H54 (cell line): ENCODE results near the gene ZNF254.
"Not testable (repeated sequence)": the region's sequence is repeated elsewhere in the genome, so short reads cannot be mapped to it uniquely, and the experiment has no call there.

ENCODE experiments used
- DNase-seq: peaks from one replicate; pipeline ENCODE4 v3.0.0; 2011; ENCODE audit warnings: low spot score, mixed read lengths; ENCODE audit not compliant: insufficient read length
- FAIRE-seq: peaks from 3 replicates; lab custom pipeline; 2011; peaks lifted over from hg19 to GRCh38; lab: Jason Lieb, UNC
- POLR2A ChIP-seq: IDR thresholded peaks from 2 replicates; pipeline ENCODE4 v1.6.1; 2011; ENCODE audit warnings: low read depth, mild to moderate bottlenecking, low read length

ZNF254 gene

DNA sequence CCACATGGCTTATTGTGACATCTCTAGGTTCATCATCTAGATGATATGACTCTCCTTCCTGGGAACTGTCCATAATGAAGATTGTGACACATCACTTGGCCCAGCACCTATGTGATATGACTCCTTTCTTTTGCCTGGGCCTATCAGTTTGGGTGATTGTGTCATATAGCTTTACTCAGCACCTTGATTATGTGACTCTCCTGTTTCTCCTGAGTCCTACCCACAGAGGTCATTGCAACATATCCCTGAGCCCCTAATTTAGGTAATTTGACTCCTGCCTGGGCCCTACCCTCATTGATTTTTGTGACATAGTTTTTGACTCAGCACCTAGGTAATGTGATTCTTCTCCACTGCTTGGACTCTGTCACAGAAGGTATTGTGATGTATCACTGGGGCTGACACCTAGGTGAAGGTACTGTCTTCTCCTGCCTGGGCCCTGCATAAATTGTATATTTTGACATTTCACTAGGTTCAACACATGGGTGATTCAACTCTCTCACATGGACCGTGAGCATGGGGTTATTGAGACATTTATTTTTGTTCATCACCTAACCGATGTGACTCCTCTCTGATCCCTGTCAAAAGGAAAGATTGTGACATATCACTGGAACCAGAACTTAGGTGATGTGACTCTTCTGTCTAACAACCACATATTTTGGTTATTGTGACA, 26.2 kb upstream of the ZNF254 start:
- TF ChIP-seq POLR2A: no peak
- no peak for DNase-seq
- FAIRE-seq: no peak

GRCh38 chr19:24062190-24062589, 24.8 kb upstream of the ZNF254 start:
- no peak for FAIRE-seq
- DNase-seq: no peak
- no peak for TF ChIP-seq POLR2A

DNA sequence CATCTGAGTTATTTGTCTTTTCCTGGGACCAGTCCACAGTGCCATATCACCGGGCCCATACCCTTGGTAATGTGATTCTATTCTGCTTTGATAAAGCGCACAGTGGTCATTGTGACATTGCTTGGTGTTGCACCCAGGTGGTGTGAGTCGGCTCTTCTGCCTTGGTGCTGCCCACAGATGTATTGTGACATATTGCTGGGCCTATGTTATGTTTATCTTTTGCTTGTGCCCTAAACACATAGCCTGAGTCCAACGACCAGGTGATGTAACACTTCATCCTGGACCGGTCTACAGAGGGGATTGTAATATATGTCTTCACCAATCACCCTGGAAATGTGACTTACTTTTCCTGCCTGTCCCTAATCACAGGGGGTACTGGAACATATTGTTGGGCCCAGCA, 23.7 kb upstream of the ZNF254 start:
- no peak for TF ChIP-seq POLR2A
- DNase-seq (no peak), FAIRE-seq (no peak)

GRCh38 chr19:24064175-24064574, 22.8 kb upstream of the ZNF254 start:
- TF ChIP-seq POLR2A: no peak
- no peak for DNase-seq
- no peak for FAIRE-seq

DNA sequence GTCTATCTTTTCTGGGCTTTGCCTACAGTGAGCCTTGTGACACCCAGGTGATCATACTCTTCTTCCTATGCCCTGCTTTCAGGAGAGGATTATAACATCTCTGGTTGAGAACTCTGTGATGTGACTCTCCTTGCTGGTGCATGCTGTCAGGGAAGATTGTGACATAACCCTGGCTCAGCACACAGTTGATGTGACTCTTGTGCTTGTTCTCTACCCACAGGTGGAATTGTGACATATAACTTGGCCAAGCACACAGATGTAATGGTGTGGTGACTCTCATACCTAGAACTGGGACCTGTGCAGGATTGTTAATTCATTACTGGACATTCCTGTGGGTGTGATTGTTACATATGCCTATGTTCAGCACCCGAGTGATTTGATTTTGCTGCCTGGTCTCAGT, 21.7 kb upstream of the ZNF254 start:
- no peak for DNase-seq
- TF ChIP-seq POLR2A: no peak
- no peak for FAIRE-seq

- FAIRE-seq (no peak), DNase-seq (no peak)
- no peak for TF ChIP-seq POLR2A
Observed at GRCh38 chr19:24065865-24066604, 21.0 kb upstream of the ZNF254 start.

- FAIRE-seq (no peak), DNase-seq (no peak)
- TF ChIP-seq POLR2A: no peak
Observed at GRCh38 chr19:24069905-24070657, 16.9 kb upstream of the ZNF254 start.

DNA sequence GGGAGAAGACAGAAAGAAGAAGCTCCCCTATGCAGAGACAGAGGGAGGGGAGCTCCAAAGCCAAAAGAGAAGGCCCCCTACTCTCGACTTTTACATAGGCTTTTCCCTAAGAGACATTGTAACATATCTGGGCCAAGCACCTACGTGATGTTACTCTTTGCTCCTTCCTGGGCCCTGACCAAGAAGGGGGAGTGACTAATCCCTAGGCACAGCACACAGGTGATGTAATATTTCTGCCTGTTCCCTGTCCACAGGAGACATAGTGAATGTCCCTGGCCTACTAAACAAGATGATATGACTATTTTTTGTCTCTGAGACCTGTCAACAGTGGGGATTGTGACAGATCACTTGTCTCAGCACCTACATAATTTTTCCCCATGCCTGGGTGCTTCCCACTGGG, 15.9 kb upstream of the ZNF254 start:
- DNase-seq (no peak), FAIRE-seq (no peak)
- no peak for TF ChIP-seq POLR2A

- no peak for FAIRE-seq
- TF ChIP-seq POLR2A: no peak
- no peak for DNase-seq
Observed at GRCh38 chr19:24072720-24073119, 14.3 kb upstream of the ZNF254 start.

GRCh38 chr19:24073807-24074206, 13.2 kb upstream of the ZNF254 start:
- FAIRE-seq (no peak), DNase-seq (no peak)
- no peak for TF ChIP-seq POLR2A

DNA sequence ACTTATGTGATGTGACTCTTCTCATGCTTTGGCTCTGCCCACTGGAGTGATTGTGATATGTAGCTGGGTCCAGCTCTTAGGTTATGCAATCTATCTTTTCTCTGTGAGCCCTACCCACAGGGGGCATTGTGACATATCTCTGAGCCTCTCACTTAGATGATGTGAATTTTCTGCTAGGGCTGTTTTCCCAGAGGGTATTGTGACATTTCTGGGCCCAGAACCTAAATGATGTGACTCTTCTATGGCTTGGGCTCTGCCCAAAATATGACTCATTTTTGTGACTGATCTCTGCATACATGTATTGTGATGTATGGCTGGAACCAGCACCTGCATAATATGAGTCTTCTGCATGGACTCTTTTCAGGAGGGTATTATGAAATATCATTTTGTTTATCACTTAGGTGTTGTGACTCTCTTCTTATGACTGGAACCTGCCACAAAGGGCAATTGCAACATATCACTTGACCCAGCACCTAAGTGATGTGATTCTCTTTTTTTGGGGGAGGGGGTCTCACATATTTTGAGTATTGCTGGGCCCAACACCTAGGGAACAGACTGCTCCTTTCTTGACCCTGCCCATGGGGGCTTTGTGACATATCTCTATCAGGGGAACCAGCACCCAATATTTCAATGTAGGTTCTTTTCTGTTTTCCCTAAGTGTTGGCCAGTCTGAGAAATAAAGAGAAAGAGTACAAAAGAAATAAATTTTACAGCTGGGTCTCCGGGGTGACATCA, 12.1 kb upstream of the ZNF254 start:
- TF ChIP-seq POLR2A: no peak
- FAIRE-seq (no peak), DNase-seq (no peak)

GRCh38 chr19:24075530-24075929, 11.5 kb upstream of the ZNF254 start:
- not testable (repeated sequence) for FAIRE-seq, DNase-seq

GRCh38 chr19:24078680-24079079, 8.3 kb upstream of the ZNF254 start:
- TF ChIP-seq POLR2A: no peak
- FAIRE-seq (no peak), DNase-seq (no peak)

DNA sequence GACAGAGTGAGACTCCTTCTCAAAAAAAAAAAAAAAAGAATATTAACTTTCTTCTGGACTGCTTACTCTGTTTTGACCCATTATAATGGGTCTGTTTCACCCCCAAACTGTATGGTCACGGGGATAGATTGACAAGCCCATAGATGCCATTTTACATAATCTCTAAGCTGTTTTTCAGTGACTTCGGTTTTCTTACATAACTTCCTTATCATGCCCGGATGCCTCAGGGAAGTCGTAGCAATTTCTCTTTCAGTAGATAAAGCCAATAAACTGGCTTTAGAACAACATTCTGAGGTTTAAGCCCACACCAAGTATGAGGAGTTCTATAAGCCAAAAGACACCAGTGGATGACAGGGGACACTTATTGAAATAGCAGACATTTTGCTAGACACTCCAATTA, 5.9 kb upstream of the ZNF254 start:
- no peak for TF ChIP-seq POLR2A
- FAIRE-seq (no peak), DNase-seq (no peak)

DNA sequence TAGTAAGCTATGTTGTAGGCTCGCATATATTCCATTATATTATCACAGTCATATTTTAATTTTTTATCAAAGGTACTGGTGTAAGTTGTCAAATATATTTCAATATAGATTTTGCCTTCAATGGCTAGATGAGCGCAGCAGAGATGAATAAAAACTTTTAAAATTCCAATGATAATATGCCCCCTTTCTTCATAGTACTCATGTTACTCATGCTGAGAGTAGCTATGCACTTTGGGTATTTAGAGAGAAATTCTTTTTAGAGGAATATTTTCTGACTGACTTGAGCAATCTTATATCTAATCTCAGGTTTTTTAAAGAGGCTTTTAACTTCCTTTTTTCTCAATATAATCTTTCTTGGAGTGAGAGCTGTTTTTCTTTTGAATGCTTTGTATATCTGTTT, 11.4 kb downstream of the ZNF254 start:
- no peak for FAIRE-seq
- no peak for TF ChIP-seq POLR2A
- DNase-seq: no peak
